Retinal pigment epithelial cell (primary cell): ENCODE data around the gene SLC25A13.

Experiments used
- DNase-seq: peaks from one replicate; pipeline ENCODE4 v3.0.0-alpha.2; 2010; ENCODE audit warnings: low read depth
- H3K4me3 ChIP-seq: 2 replicates; pipeline ENCODE4 v1.5.1; 2011; ENCODE audit warnings: mild to moderate bottlenecking, low read length, control low read depth, moderate library complexity
- TF ChIP-seq, protein P1 (sequence below): conservative IDR thresholded peaks from 2 replicates; pipeline ENCODE4 v1.5.1; 2011; ENCODE audit warnings: low read depth, low read length, control low read depth, inconsistent platforms

The SLC25A13 gene

GRCh38 chr7:96250776-96251361, 71.0 kb downstream of the SLC25A13 start:
- no peak for DNase-seq
- TF ChIP-seq, protein P1, sequence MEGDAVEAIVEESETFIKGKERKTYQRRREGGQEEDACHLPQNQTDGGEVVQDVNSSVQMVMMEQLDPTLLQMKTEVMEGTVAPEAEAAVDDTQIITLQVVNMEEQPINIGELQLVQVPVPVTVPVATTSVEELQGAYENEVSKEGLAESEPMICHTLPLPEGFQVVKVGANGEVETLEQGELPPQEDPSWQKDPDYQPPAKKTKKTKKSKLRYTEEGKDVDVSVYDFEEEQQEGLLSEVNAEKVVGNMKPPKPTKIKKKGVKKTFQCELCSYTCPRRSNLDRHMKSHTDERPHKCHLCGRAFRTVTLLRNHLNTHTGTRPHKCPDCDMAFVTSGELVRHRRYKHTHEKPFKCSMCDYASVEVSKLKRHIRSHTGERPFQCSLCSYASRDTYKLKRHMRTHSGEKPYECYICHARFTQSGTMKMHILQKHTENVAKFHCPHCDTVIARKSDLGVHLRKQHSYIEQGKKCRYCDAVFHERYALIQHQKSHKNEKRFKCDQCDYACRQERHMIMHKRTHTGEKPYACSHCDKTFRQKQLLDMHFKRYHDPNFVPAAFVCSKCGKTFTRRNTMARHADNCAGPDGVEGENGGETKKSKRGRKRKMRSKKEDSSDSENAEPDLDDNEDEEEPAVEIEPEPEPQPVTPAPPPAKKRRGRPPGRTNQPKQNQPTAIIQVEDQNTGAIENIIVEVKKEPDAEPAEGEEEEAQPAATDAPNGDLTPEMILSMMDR: no peak
- no peak overlapping the region for H3K4me3 ChIP-seq

- TF ChIP-seq, protein P1: no peak
- no peak for DNase-seq
Observed at GRCh38 chr7:96248405-96248804, 73.5 kb downstream of the SLC25A13 start.

DNA sequence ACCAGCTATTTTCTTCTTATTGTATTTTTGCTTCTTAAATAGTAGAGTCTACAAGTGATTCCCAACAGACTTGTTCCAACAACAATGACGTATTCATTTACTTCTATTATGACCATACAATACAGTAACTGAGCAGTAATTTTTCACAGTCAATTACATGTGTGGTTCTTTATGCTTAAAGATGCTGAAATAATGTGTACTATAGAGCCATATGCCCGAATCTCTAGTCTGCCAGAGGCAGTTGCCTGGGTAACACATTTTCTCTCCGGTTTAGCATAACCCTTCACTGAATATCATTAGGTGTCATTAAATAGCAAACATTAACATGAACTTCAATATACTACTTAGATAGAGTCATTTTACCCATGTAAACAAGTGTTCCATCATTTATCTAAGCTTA, 75.0 kb downstream of the SLC25A13 start:
- DNase-seq: no peak
- TF ChIP-seq, protein P1: no peak

More at GRCh38 chr7:96248405-96248804, 73.5 kb downstream of the SLC25A13 start:
- no peak overlapping the region for H3K4me3 ChIP-seq

GRCh38 chr7:96244992-96245292, 77.0 kb downstream of the SLC25A13 start:
- no peak for DNase-seq
- no peak overlapping the region for H3K4me3 ChIP-seq
- TF ChIP-seq, protein P1: no peak

More for the DNA sequence above, 75.0 kb downstream of the SLC25A13 start:
- no peak overlapping the region for H3K4me3 ChIP-seq

GRCh38 chr7:96244244-96244991, 77.5 kb downstream of the SLC25A13 start:
- DNase-seq: no peak
- TF ChIP-seq, protein P1: no peak
- no peak overlapping the region for H3K4me3 ChIP-seq

GRCh38 chr7:96243241-96243640, 78.7 kb downstream of the SLC25A13 start:
- TF ChIP-seq, protein P1: no peak
- no peak for DNase-seq
- no peak overlapping the region for H3K4me3 ChIP-seq

GRCh38 chr7:96241855-96242254, 80.0 kb downstream of the SLC25A13 start:
- no peak overlapping the region for H3K4me3 ChIP-seq
- TF ChIP-seq, protein P1: no peak
- DNase-seq: no peak
